Stimulated activated CD4-positive, alpha-beta T cell treated with anti-CD3 and anti-CD28 coated beads, Interleukin-4, amount 100 ng/mL, for 4 hours (primary cell): ENCODE results near the gene DTX3.
"Not testable (repeated sequence)": the region's sequence is repeated elsewhere in the genome, so short reads cannot be mapped to it uniquely, and the experiment has no call there.

Experiments
- DNase-seq, 2 experiments: peaks; one replicate each; pipeline ENCODE4 v3.0.0-alpha.2; 2020

Gene DTX3

DNA sequence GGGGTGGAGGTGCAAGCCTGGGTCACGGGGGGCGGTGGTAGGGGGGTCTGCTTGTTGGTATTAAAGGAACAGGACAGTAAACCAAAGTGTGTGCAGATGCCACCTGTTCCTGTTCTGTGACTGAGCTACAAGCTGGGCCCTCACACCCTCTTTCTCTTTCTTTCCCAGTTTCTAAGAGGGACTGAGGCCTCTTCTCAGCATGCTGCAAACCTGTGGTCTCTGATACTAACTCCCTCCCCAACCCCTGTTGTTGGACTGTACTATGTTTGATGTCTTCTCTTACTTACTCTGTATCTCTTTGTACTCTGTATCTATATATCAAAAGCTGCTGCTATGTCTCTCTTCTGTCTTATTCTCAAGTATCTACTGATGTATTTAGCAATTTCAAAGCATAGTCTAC, 20.6 kb upstream of the DTX3 start:
- DNase-seq: no peak

DNA sequence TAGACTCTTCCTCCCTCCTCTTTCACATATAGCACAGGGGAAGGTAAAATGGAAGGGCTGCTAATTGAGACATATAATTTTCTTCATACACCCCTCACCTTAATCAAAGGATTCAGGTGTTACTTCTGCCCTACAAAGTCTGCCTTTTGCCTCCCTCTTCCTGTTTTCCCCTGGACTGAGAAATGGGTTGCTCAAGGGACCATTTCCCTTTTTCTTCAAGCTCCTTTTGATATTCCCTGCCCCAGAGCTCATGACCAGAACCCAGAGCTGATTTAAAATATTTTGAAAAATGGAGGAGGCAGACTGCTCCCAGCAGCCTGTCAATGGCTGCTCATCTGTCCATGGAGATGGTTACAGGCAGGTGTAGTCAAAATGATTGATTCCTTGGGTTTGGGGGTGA, 19.9 kb upstream of the DTX3 start:
- no peak for DNase-seq

DNA sequence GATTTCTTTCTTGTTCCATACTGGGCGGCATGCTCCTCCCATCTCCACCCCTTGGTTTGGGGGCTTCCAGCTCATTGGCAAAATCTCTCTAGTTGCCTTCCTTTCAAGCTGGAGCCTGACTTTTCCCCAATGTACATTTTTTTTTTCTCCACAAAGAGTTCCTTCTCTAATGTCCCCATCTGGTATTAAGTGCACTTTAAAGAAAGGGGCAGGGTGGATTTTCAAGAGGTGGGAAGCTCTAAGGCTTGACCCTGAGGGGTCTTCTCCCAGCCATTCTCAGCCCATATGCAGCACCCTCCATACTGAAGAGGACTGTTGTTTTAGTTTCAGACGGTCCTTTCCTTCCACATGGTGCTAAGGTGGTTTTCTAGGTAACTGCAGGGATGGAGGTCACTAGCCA, 19.5 kb upstream of the DTX3 start:
- no peak for DNase-seq

DNA sequence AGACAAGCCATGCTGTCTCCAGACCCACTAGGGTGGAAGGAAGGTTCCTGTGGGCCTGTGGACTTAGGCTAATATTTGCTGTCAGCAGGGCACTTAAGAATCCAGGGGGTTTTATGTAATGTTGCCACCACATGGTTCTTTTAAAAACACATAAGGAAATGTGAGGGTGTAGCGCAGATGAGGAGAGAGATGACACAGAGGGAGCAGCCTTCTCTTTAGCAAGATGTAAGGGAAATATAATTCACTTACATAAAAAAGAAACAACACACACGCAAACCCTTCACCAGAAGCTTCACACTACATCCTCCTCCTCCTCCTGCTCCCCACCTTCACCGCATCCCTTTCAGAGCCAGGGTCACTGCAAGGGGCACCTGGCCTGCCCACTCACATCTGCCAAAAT, 18.5 kb upstream of the DTX3 start:
- DNase-seq: no peak

DNA sequence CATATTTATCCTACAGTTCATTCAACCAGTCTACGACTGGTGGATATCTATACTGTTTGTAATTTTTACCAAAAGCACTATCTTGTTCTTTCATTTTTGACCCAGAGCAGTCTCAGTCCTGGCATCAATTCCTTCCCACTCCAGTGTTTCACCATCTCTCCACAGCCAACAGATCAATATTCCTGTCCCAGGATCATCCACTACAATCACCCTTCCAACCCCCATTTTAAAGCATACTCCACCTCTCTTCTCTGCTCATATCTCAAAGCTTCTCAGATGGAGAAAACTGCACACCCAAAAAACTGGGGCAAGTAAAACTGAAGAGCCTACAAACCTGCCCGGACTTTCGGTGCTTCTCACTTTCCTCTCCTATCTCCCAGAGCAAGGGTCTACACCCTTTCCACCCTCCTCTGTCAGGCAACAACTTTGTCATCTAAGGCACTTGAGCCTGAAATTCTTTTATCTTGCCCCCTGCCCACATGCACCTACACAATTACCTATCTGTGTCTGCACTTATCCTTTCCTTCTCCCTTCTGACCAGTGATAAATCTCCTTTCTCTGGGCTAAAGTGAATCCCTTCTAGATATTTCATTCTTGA, 17.7 kb upstream of the DTX3 start:
- DNase-seq: no peak

DNA sequence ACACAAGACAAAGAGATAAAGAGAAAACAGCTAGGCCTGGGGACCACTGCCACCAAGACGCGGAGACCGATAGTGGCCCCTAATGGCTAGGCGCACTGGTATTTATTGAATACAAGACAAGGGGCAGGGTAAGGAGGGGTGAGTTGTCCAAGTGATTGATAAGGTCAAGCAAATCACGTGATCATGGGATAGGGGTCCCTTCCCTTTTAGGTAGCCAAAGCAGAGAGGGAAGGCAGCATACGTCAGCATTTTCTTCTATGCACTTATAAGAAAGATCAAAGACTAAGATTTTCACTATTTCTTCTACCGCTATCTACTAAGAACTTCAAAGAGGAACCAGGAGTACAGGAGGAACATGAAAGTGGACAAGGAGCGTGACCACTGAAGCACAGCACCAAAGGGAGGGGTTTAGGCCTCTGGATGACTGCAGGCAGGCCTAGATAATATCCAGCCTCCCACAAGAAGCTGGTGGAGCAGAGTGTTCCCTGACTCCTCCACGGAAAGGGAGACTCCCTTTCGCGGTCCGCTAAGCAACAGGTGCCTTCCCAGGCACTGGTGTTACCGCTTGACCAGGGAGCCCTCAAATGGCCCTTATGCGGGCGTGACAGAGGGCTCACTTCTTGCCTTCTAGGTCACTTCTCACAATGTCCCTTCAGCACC, 15.5 kb upstream of the DTX3 start:
- DNase-seq: not testable (repeated sequence)

DNA sequence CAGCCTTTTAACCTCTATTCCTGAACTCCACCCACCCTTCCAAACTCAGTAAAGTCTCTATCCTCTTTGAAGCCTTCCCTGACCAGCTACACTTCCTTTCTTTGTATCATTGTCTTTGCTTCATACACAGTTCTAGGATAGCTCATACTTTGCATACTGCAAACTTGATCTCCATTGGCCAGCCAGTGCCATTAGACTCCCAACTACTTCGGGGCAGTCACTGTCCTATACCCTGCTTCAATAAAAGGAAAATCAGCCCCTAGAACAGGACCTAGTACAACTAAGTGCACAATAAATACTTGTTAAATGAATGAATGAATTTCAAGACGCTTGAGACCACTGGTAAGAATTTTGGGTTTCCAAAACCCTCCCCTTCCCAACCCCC, 14.2 kb upstream of the DTX3 start:
- DNase-seq: no peak

DNA sequence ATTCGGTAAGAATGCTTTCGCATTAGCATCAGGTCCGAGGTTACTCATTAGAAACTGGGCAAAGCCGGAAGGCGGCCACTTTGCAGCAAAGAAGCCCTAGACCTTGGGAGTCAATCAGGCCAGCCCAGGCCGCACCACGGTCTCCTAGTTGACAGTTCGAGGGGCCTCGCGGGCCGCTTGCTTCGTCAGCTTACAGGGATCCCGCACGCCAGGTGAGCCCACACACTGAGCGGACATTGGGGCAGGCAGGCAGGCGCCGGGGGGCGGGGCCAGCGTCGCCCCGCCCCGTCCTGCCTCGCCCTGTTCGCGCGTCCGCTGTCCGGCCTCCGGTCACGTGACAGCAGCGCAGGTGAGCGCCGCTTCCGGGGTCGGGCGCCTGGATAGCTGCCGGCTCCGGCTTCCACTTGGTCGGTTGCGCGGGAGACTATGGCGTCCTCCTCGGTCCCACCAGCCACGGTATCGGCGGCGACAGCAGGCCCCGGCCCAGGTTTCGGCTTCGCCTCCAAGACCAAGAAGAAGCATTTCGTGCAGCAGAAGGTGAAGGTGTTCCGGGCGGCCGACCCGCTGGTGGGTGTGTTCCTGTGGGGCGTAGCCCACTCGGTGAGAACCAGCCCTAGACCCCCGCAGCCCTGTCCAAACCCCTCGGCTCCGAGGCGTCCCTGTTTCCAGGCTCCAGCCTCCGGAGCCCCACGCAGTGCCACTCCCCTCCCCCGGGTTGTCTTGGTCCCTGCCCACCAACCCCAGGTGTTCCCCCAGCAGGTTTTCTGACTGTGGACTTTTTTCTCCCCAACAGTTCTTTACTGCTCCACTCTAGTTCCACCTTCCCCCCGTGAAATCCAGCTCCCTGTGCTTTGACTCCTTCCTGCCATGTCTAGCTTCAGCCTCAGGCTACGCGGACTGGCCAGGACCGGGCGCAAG, 13.5 kb upstream of the DTX3 start, which contains the start of gene PIP4K2C:
Gene PIP4K2C (plus strand): TSS at position 329 of the 918 bp plus-strand sequence. CDS start 98 bp downstream, at position 427.
- DNase-seq: peak; percentile 72 to 74

DNA sequence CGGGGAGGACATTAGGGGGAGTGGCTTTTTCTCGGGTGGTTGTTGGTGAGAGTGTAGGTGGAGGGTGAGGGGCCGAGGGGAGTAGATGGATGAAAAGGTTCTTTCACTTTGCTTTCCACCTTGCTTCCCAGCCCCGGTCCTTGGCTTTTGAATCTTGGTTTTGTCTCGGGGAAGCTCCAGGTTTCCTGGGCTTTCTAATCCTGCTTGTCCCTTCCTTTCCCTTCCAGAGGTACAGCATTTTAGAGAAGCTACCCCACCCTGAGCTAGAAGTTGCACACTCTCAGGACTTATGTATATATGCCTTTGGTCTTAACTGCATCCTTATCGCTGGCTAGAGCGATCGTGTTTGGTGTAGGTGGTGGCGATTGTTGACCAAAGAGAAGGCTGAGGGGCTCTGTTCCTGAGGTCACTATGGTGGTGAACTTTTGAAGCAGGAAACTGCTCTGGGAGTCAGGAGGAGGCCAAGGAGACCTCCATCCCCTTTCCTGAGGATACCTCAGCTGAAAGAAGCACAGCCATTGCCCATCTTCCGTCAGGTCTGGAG, 12.8 kb upstream of the DTX3 start:
- no peak for DNase-seq

DNA sequence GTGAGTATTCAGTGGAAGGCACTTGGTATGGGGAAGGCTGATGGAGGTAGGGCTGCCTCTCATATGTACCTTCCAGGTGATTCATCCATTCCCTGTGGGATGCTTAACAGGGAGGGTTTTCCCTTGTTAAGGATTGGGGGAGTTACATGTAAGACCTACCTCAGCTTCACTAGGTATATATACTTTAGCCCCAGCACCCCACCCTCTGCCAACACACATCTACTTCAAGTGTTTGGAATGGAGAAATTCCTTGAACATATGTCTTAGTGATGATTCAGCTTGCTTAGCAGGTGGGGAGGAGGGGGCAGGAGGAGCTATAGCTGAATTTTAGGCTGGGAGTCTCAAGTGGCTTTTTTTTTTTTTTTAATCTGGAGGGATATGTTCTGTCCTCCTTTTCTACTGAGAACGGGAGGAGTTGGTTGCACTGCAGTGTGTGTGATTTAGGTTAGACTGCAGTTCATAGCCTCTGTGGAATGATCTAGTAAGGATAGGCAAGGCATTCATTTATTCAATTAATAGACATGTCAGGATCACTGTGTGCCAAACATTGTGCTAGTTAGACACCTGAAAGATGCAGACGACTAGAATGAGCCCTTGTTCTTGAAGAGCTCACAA, 12.0 kb upstream of the DTX3 start:
- no peak for DNase-seq

DNA sequence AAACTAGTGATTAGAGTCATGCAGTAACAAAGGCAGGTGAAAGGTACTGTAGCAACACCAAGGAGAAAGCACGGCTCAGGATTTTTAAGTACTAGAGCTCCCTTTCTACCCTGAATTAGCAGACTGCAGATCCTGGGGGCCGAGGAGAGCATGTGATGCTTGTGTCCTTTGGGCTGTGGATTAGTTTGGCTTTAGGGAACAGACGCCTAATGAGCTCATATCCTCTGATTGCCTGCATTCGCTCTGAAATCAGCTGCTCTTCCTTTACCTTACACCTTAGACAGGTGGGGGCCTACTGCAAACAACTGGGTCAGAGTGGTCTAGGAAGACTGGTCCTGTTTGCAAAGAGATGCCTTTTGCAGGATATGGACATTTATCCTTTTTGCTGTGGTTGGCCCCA, 11.4 kb upstream of the DTX3 start:
- no peak for DNase-seq

DNA sequence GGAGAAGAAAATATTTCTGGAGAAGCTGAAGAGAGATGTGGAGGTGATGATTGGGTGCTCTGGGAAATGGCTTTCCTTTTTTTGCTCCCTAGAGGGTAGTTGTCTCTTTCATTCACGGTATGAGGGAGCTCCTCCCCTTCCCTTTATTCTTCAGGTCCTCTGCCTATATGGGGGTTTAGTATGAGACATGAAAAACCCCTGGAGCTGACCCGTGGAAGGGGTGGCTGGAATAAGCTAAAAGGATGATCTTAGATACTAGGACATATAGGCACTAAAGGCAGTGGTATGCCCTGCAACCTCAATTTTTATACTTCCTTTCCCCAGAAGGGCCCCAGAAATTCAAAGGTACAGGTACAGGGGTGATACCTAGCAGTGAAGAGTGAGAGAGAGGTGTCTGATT, 4.2 kb upstream of the DTX3 start:
- DNase-seq: no peak

DNA sequence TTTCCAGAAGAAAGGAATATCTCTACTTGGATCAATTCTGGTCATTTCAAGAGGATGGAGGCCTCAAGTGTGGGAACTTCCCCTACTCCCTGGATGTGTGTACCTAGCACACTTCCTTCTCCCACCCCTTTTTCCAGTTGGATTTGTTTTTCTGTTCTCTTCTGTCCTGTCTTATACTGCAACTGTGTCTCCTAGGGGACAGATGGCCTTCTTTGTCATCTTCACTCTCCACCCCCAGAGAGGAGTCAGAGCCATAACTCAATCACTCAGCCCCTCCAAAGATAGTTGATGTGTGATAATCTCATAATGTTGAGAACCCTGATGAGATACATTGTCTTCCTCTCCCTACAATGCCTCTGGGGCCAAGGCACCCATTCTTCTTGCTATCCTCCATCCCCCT, 2.1 kb upstream of the DTX3 start:
- no peak for DNase-seq

DNA sequence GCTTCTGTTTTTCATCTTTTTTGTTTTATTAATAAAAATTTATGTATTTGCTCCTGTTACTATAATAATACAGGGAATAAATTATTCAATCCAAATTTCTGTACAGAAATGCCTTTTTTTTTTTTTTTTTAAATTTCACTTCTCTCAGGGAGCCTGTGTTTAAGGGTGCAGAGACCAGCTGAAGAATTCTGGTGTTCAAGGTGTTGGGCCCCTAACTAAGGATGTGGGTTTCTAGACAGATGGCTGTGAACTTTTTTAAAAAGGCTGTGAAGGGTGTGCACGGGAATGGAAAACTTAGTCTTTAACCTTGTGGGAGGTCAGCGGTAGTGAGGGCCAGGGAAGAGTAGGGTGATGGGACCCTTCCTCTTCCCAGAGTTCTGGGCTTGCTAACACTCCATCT, 1.3 kb upstream of the DTX3 start:
- no peak for DNase-seq

DNA sequence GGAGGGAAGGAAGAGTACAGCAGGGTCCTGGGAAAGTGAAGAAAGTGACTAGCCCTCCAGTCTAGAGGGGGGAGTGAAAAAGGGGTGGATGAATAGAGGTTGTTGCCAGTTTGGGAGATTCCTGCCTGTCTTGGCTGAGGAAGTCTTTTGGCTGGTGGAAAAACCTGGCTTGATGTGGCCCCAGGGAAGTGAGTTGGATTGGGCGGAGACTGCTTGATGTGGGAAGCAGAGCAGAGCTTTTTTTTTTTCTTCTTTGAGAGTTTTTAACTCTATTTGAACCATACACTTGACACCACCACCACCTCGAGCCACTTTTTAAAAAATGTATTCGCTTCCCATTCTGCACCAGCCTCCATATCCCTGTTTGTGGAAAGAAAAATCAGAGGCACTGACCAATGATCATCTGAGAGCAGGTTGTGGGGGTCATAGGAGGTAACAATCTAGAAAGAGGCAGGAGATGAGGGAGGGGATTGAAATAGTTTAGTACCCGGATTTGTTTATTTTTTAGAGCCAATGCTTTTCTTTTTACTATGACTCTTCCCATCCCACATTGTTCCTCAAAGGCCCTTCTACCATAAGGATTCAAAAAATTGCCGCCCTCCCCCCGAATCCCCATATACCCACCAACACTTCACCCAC, 690 bp upstream of the DTX3 start:
- no peak for DNase-seq

DNA sequence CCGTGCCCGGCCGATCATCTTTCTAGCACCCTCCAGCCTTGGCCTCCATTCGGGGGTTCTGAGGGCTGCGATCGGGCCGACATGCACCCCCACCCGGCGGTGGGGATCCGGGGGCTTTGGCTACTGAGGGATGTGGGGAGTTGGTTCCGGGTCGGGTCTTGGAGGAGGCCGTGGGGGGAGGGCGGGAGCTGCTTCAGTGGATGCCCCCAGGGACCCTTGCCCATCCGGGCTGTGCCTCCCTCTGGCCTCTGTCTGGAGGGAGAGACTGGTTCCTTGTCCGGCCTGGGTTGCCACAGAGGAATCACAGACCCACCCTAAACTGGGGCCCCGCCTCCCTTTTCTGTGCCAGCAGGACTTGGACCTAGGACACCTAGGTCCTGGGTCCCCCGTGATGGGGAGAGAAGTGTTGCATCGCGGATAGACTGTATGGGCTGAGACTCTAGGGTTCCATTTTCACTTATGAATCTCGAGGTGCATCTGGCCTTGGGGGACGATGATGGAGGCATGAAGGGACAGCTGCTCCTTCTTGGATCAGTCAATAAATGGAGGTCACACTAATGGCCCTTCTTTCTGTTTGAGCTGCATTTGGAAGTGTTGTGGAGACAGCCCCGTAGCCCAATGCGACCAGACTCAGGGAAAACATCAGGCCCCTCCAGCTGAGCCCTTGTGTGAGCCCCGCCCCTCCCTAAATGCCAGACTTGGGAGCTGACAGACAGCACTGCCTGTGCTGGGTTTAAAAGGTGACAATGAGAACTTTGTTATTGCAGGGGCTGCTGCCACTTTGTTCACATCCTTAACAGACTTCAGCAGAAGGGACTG, 577 bp downstream of the DTX3 start:
- no peak for DNase-seq

DNA sequence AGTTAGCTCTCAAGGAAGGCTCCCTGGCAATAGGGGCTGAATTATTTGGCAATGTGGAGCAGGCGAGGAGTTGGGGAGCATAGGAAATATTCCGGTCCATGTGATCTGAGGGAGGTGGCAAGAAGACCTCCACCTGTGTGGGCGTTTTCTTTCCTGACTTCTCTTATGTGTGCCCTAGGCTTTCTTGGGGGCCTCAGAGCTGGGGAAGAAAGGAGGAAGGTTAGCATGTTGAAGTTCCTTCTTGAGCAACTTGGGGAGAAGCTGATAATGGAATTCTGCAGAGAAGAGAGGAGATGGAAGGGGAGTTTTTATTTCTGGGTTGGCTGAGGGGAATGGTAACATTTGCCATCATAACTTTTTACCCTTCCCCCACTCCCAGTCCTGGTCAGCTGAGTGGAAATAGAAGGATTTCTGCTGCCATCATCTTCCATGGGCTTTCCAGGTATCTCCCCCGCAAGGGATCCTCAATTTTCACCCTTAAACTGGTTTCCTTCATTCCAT, 1.2 kb downstream of the DTX3 start:
- DNase-seq: no peak

DNA sequence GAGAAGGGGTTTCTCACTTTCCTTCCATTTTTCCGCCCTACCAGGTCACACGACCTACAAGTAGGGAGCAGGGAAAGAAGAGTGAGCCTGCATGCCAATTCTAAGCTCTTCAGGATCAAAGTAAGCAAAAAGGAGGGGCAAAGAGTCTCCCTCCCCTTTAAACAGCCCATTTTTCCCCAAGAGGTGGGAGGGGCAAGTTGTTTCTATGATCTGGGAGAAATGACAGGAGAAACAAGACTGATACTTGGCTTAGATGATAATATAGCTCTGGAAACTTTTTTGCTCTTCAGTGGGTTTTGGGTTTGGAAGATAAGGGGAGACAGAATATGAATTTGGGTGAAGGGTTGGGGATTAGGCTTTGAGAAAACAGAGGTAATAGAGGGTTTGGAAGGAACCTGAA, 1.8 kb downstream of the DTX3 start:
- DNase-seq: no peak

DNA sequence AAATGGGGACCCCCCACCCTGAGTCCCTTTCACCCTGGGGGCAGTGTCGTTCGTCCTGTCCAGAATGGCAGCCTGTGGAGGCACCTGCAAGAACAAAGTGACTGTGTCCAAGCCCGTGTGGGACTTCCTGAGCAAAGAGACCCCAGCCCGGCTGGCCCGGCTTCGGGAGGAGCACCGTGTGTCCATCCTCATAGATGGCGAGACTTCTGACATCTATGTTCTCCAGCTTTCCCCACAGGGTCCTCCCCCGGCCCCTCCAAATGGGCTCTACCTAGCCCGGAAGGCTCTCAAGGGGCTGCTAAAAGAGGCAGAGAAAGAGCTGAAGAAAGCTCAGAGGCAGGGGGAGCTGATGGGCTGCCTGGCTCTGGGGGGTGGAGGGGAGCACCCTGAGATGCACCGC, 2.2 kb downstream of the DTX3 start:
- no peak for DNase-seq

DNA sequence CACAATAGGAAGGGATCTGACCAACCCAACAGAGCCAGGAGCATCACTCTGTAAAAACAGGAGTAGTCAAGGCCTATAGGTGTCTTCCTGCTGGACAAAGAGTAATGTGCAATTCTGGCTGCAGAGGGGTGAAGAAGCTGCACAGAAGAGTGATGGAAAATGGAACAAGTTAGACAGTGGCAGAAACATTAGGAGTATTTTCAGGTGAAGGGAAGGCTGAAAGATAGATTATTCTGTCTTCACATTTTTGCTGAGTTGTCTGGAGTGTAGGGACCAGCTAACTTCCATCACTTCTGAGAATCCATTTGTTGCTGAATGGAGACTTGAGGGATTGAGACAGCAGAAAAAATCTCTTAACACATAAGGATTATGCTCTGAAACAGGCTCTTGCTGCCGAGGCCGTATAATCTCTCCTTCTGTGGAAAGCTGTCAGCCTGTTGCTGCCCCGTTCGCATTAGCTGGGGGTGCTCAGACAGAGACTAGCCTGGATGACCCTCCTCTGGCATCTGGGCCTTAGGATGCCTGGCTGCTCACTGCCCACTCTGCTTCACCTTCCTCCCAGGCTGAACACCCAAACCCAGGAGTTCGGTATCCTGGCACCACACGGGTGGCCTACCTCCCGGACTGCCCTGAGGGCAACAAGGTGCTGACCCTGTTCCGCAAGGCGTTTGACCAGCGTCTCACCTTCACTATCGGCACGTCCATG, 3.5 kb downstream of the DTX3 start:
- no peak for DNase-seq
